Measurements from ENCODE around the gene KCNJ16.

- no peak for TF ChIP-seq CTCF (IDR thresholded peaks at IDR 0.05)
- no peak for TF ChIP-seq POLR2A (IDR thresholded peaks at IDR 0.05)
These were observed 27.2 kb upstream of the KCNJ16 start for GRCh38 chr17:70047619-70048419.

Measured in esophagus squamous epithelium (tissue), 4 donors.